Measurements from ENCODE around the gene ERGIC1.

Gene ERGIC1

GRCh38 chr5:172857982-172858381 is 23.9 kb downstream of the ERGIC1 start:
- H3K27ac ChIP-seq (ENCODE audit: low read depth, low read length), result no peak overlapping the region
- H2AFZ ChIP-seq (ENCODE audit: low read depth, low read length, severe bottlenecking), result no peak overlapping the region
- H3K9me2 ChIP-seq (replicated peaks; ENCODE audit: insufficient read depth, low read length), result no peaks in the 10 kb centered on the region
- H4K20me1 ChIP-seq (ENCODE audit: low read depth, low read length), result peaks cover 7% of the 10 kb centered on the region; the same call in 1 of the 2 replicates
- H3K4me2 ChIP-seq (ENCODE audit: low read depth, low read length, poor library complexity, severe bottlenecking), result no peak overlapping the region
- H3K9me3 ChIP-seq (ENCODE audit: insufficient read depth, low read length), result no peaks in the 10 kb centered on the region
- H3K79me2 ChIP-seq (ENCODE audit: insufficient read depth, low read length), result peaks cover 45% of the 10 kb centered on the region
- H3K4me3 ChIP-seq (ENCODE audit: insufficient read depth, low read length, poor library complexity, severe bottlenecking), result no peak overlapping the region
- TF ChIP-seq CTCF (IDR thresholded peaks at IDR 0.05; ENCODE audit: insufficient read depth, low read length, poor library complexity, severe bottlenecking) (no peak), EZH2phosphoT487 (conservative IDR thresholded peaks at IDR 0.05; ENCODE audit: low read length) (no peak)
- no peaks in the 10 kb centered on the region for H3K27me3 ChIP-seq (ENCODE audit: low read length)
- H3K36me3 ChIP-seq (ENCODE audit: low read length), result no peaks in the 10 kb centered on the region
- no peak overlapping the region for H3K9ac ChIP-seq (ENCODE audit: low read length)
- H3F3A ChIP-seq (ENCODE audit: insufficient read depth), result no peaks in the 10 kb centered on the region

GRCh38 chr5:172858511-172858989 is 24.5 kb downstream of the ERGIC1 start:
- H3K9me2 ChIP-seq (replicated peaks; ENCODE audit: insufficient read depth, low read length), result no peaks in the 10 kb centered on the region
- H2AFZ ChIP-seq (ENCODE audit: low read depth, low read length, severe bottlenecking), result no peak overlapping the region
- no peaks in the 10 kb centered on the region for H3K27me3 ChIP-seq (ENCODE audit: low read length)
- H3K36me3 ChIP-seq (ENCODE audit: low read length), result no peaks in the 10 kb centered on the region
- TF ChIP-seq CTCF (IDR thresholded peaks at IDR 0.05; ENCODE audit: insufficient read depth, low read length, poor library complexity, severe bottlenecking), result no peak
- no peak for TF ChIP-seq EZH2phosphoT487 (conservative IDR thresholded peaks at IDR 0.05; ENCODE audit: low read length)
- no peaks in the 10 kb centered on the region for H3K9me3 ChIP-seq (ENCODE audit: insufficient read depth, low read length)
- H3K27ac ChIP-seq (ENCODE audit: low read depth, low read length), result no peak overlapping the region
- H4K20me1 ChIP-seq (ENCODE audit: low read depth, low read length), result peaks cover 7% of the 10 kb centered on the region; the same call in 1 of the 2 replicates
- no peaks in the 10 kb centered on the region for H3F3A ChIP-seq (ENCODE audit: insufficient read depth)
- H3K9ac ChIP-seq (ENCODE audit: low read length), result no peak overlapping the region
- H3K4me2 ChIP-seq (ENCODE audit: low read depth, low read length, poor library complexity, severe bottlenecking), result no peak overlapping the region
- H3K79me2 ChIP-seq (ENCODE audit: insufficient read depth, low read length), result peaks cover 42% of the 10 kb centered on the region
- no peak overlapping the region for H3K4me3 ChIP-seq (ENCODE audit: insufficient read depth, low read length, poor library complexity, severe bottlenecking)

- Histone ChIP-seq H3K9me3 (ENCODE audit: insufficient read depth, low read length) (no peaks in the 10 kb centered on the region), H2AFZ (ENCODE audit: low read depth, low read length, severe bottlenecking) (no peak overlapping the region), H3K36me3 (ENCODE audit: low read length) (no peaks in the 10 kb centered on the region), H4K20me1 (ENCODE audit: low read depth, low read length) (peaks cover 7% of the 10 kb centered on the region; the same call in 1 of the 2 replicates), H3K4me2 (ENCODE audit: low read depth, low read length, poor library complexity, severe bottlenecking) (no peak overlapping the region), H3K27ac (ENCODE audit: low read depth, low read length) (no peak overlapping the region), H3F3A (ENCODE audit: insufficient read depth) (no peaks in the 10 kb centered on the region), H3K9ac (ENCODE audit: low read length) (no peak overlapping the region), H3K27me3 (ENCODE audit: low read length) (no peaks in the 10 kb centered on the region), H3K79me2 (ENCODE audit: insufficient read depth, low read length) (peaks cover 40% of the 10 kb centered on the region), H3K4me3 (ENCODE audit: insufficient read depth, low read length, poor library complexity, severe bottlenecking) (no peak overlapping the region), H3K9me2 (replicated peaks; ENCODE audit: insufficient read depth, low read length) (no peaks in the 10 kb centered on the region)
- TF ChIP-seq EZH2phosphoT487 (conservative IDR thresholded peaks at IDR 0.05; ENCODE audit: low read length) (no peak), CTCF (IDR thresholded peaks at IDR 0.05; ENCODE audit: insufficient read depth, low read length, poor library complexity, severe bottlenecking) (no peak)
These were observed 25.1 kb downstream of the ERGIC1 start for GRCh38 chr5:172858990-172859811.
